Inflammatory macrophage treated with lipopolysaccharide for 4 hours (primary cell): ENCODE data around the gene TXNDC11.
"Not testable (repeated sequence)": the region's sequence is repeated elsewhere in the genome, so short reads cannot be mapped to it uniquely, and the experiment has no call there.

Source experiments
- DNase-seq: peaks from one replicate; pipeline ENCODE4 v3.0.0-alpha.2; 2020

Gene TXNDC11, protein sequence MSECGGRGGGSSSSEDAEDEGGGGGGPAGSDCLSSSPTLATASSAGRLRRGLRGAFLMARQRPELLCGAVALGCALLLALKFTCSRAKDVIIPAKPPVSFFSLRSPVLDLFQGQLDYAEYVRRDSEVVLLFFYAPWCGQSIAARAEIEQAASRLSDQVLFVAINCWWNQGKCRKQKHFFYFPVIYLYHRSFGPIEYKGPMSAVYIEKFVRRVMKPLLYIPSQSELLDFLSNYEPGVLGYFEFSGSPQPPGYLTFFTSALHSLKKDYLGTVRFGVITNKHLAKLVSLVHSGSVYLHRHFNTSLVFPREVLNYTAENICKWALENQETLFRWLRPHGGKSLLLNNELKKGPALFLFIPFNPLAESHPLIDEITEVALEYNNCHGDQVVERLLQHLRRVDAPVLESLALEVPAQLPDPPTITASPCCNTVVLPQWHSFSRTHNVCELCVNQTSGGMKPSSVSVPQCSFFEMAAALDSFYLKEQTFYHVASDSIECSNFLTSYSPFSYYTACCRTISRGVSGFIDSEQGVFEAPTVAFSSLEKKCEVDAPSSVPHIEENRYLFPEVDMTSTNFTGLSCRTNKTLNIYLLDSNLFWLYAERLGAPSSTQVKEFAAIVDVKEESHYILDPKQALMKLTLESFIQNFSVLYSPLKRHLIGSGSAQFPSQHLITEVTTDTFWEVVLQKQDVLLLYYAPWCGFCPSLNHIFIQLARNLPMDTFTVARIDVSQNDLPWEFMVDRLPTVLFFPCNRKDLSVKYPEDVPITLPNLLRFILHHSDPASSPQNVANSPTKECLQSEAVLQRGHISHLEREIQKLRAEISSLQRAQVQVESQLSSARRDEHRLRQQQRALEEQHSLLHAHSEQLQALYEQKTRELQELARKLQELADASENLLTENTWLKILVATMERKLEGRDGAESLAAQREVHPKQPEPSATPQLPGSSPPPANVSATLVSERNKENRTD

DNA sequence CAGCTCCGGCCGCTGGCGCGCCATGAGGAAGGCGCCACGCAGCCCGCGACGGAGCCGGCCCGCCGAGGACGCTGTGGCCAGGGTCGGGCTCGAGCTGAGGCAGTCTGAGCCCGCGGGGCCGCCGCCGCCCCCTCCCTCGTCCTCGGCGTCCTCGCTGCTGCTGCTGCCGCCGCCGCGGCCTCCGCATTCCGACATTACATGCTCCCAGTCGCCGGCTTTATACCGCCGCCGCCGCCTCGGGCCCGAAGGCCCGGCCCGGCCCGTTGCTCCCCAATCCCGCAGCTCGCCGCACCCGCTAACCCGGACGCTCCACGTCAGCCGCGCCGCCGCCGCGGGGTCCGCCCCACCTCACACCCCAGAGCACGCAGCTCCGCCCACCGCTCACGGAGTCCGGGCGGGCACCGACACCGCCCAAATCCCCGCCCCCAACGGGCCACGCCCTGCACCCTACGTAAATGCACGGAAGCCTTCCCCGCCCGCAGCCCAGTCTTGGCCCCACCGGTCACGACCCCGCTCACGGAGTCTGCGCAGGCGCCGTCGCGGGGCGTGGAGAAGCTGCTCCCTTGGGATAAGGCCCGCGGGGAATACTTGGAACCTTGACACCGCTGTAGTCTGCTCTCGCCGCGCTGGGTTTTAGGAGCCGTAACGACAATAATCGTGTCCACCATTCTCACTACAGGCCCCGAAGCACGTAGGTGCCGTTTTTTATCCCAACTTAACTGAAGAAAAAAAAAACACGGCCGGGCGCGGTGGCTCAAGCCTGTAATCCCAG is at the start of gene TXNDC11:
TXNDC11 (minus strand) TSS at position 322 of the 772 bp plus-strand sequence; CDS start at position 195, 127 bp downstream.
- DNase-seq = peak; percentile 99

DNA sequence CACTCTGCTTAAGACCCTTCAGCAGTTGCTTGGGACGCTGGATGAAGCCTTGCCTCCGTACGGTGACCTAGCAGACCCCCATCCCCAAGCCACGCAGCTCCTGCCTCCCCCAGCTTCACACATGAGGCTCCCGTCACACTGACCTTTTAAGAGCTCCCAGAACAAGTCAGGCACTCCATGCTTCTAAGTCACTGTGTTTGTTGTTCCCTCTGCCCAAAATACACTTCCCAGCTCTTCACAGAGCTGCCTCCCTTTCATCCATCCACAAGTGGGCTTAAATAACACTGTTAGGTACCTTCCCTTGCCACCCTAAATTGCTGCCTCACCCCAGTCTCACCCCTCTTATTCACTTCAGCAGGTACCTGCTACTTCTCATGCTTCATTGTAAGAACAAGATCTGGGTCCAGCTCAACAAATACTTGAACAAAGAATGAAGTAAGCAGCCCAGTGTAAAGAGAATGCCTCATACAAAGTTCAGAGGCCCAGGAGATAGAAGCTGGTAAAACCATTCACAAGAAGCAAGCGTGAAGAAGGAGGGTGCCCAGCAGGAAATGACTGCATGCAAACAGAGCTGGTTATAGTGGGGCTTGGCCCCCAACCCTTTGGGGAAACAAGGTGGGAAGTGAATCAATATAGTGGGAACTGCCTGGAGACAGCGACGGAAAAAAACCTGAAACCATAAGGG is 48.6 kb upstream of the TXNDC11 start:
- no peak for DNase-seq

DNA sequence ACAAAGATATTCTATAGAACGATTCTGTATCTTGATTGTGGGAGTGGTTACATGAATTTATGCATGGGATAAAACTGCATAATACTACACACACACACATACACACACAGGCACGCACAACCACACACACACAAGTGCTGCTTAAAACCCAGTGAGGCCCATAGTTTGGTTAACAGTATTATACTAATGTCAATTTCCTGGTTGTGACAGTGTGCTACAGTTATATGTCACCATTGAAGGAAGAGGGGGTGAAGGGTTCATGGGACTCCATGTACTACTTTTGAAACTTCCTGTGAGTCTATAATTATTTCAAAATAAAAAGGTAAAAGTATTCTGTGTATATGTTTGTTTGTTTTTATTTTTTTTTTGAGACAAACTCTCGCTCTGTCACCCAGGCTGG is 46.3 kb upstream of the TXNDC11 start:
- DNase-seq = no peak

DNA sequence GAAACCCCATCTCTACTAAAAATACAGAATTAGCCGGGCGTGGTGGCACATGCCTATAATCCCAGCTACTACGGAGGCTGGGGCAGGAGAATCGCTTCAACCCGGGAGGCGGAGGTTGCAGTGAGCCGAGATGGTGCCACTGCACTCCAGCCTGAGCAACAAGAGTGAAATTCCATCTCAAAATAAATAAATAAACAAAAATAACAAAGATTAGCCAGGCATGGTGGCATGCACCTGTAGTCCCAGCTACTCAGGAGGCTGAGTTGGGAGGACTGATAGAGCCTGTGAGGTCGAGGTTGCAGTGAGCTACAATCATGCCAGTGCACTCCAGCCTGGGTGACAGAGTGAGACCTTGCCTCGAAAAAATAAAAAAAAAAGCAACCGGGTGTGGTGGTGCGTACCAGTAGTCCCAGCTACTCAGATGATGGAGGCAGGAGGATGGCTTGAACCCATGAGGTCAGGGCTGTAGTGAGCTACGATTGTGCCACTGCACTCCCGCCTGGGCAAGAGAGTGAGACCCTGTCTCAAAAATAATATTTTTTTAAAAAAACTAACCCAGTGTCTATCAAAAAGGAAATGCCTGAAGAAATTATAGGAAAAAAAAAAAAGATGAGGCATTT is 42.4 kb upstream of the TXNDC11 start:
- DNase-seq = not testable (repeated sequence)

DNA sequence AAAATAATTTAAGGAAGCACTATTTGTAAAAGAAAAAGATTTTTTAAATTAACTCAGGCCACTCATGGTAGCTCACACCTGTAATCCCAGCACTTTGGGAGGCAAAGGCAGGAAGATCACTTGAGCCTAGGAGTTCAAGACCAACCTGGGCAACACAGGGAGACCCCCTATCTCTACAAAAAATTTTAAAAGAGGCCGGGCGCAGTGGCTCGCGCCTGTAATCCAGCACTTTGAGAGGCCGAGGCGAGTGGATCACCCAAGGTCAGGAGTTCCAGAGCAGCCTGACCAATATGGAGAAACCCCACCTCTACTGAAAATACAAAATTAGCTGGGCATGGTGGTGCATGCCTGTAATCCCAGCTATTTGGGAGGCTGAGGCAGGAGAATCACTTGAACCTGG is 41.7 kb upstream of the TXNDC11 start:
- not testable (repeated sequence) for DNase-seq

DNA sequence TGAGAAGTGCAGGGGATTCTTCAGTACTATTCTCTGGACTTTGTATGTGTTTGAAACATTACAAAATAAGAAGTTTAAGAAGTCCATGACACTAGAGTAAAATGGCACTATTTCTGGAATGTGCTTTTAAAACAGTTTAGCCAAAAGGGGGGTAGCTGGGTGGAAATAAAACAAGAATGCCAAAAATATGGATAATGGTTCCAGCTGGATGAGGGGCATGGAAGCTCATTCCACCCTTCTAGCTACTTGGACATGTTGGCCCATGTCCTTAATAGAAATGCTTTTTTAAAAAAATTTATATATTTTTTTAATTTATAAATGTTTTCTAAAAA is 41.3 kb upstream of the TXNDC11 start:
- DNase-seq = no peak

DNA sequence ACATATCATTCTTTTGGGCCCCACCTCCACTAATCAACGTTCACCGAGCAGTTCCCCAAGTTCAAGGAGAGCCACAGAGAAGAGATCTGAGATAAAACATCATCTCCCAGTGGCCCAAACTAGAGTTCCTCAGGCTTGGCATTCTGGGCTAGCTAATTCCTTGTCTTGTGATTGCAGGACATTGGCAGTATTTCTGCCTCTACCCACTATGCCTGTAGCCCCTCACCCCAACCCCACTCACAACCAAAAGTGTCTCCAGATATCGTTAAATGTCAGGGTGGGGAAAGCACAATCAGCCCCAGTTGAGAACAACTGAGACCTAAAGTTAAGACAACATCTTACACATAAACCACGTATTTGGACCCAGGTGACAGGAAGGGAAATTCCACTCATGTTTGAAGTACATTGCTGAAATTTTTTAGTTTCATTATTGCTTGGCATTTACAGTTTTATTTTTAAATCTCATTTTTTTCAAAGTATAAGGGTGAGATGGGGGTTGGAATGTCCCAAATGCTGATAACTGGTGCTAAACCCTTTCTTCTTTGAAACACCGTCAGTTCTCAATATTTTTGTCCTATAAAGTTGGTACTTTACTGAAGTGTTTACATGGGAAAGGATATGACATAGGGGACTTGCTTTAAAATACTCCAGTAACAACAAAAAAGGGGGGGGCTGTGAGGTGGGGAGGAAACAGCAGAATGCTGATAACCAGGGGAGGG is 40.8 kb upstream of the TXNDC11 start:
- DNase-seq = peak; percentile 77

DNA sequence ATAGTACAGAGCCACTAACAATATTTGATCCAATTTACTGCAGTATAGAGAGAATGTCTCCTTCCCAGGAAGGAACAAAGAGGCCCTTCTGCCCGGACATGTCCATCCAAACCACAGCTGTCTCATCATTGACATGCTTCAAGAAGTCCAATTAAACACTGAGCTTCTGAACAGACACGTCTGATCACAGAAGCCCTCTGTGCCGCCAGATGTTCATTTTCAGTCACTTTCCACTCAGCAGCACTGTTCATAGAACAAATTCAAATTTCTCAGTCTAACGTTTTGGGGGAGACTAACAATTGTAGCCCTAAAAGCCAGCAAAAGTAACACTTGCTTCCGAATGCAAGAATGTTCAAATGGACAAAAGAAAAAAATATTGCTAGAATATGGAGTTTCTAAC is 39.1 kb upstream of the TXNDC11 start:
- no peak for DNase-seq

DNA sequence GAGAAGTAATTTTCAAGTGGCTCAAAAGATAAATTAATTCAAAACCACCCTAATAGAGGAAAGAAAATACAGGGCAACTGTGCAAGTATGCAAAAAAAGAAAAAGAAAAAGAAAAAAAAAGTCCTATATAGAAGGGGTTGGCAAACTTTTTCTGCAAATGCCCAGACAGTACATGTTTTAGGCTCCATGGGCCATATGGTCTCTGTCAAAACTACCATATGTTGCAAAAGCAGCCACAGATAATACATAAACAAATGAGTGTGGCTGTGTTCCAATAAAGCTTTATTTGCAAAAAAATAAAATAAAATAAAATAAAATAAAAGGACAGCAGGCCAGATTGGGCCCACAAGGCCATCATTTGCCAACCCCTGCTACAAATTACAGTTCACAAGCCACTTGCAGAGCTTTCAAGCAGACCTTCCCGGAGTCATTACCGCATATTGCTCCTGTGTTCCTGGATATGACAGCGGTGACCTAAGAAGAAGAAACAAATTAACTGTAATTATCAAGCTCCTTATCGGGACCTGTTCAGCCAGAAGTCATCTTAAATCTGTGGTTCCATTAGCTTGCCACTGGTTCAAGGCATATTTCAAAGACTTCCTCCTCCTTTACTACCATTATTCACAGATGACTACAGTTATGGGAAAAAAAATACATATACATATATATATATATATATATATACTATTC is 38.5 kb upstream of the TXNDC11 start:
- DNase-seq = no peak

DNA sequence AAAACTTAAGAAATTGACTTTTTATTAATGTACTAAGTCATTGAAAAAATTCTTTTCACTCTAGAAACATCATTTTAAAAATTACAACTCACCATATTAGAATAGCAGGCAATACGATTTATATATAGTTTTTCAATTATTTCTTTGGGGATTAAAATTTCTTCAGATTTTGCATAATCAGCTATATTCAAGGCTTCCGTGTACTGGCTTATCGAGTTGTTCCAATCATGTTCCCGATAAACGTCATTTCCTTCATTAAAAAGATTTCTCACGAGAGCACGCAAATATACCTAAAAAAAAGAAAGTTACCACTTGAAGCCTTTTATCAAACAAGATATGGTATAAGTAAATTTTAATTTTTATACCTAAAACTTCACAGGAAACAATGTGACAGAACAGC is 36.4 kb upstream of the TXNDC11 start:
- DNase-seq = no peak

DNA sequence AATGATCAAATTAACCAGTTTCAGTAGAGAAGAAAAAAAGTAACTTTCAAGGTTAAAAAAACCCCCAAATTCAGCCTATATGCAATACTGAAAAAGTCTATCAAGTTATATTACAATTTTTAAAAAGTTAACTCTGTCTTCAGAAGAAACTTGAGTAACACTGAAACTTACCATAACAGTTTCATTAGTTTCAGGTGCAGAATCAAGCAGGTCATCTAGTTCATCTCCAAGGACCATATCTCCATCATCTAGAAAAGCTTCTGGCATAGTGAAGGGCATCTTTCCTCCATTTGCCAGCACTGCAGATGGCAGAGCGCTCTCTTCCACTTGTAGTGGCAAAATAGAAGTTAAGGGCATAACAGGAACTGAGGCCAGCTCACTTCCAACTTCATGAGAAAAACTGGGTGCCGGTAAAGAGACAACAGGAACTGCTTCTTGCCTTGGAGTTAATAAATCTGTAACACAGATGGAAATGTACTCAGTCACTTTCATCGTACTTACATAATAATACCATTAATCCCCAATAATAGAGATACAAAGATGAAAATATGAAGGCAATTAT is 31.5 kb upstream of the TXNDC11 start:
- no peak for DNase-seq

DNA sequence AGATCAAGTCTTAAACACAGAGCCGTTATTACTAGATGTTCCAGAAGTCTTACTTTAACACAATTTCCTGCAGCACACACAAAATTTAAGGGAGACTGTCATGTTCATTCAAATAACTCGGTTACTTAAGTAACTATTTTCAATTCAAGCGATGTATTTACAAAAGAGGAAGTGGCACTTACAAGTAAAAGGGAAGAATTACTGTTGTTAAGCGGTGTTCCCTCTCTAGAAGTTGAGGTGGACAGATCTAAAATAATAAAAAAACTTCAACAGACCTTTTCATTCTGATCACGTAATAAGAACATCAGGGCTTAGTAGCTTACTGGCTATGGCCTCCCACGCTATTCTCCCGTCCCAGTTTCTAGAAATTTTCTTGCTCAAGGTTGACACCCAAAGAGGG is 26.2 kb upstream of the TXNDC11 start:
- peak; percentile 70 for DNase-seq

DNA sequence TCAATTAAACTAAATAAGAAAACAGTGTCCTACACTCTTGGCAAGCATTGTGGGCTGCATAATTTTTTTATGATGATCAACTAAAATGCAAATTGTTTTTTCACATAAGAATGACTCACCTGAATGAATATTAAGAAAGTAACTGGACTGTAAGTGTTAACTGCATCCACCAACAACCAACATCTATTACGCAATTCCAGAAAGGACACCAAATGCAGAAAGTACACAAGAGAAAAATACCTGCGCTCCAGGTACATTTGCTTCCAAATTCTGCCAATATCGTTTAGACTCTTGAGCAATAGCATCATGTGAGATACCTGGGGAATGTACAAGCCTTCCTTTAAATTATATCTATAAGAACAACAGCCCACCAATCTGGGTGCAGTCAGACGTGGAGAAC is 19.8 kb upstream of the TXNDC11 start:
- DNase-seq = no peak

DNA sequence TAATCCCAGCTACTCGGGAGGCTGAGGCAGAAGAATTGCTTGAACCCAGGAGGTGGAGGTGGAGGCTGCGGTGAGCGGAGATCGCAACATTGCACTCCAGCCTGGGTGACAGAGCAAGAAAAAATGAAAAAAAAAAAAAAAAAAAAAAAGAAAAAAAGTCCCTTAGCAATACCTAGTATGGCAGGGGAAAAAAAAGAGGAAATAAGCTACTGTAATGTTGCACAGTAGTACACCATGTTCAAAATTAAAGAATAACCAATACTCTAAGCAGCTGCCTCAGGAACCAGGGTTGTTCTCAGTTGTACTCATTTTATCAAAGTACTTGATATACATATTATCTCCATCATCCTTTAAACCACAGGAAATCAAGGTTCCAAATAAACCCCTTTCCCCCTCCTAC is 17.3 kb upstream of the TXNDC11 start:
- peak; percentile 61 for DNase-seq

DNA sequence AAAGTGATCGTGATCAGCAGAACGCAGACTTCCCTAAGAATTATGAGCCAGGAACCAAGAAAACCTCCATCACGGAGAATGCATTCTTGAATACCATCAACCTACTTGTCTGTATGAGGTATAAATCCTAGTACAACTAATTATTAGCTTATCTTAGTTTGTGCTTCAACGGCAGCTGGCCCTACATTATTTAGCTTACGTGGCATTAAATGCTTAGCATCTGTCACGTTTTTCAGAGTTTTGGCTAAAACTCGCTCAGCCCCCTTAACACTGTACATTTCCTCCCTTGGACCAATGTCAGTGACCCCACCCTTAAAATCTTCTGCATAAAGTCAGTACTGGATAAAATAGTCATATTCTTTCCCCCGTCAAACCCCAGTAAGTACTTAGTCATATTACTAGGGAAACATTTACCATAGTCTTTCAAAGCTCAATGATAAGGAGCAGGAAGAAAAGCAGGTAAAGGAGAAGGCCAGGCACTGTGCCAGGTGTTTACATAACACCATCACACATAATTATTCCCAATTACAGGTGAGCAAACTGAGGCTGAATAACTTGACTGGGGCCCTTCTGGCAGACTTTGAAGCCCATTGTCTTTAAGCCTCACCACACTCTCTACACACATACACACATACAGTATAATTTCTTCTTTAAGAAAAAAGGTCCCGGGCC is 16.6 kb upstream of the TXNDC11 start:
- DNase-seq = no peak

DNA sequence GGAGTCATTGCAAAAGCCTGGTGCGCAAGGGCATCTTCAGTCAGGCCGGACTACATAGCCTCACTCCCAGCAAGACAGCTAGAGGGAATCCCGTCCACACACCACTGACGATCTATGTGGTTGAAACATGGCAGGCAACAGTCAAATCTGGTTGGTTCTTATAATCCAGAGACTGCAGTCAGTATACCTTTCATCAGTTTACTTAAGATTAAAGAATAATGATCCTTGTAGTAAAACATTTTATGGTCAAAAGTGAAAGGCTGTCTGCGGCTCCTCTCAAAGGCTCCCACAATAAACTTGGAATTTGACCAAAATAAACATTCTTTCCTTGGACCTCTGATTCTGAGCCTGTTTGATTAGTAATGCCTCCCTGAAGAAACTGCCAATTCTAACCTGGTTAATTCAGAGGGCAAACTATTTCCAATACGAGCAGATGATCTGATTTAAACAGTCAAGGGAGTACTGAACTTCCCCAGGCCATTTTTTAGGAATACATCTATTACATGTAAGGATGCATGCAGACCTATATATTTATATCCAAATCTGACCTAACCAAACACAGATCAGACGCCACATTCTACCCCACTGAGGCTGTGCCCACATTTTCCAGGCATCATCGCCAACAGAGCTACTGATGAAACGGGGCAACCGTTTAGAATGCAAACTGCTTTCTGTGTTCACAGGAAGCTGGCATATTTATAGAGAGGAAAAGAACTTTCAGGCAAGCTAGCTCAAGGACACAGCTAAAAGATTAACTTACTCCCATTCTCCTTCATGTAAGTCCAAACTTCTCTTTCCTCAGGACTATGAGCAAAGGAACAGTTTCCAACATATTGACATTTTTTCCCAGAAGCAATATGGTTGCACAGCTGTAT is 15.3 kb upstream of the TXNDC11 start:
- no peak for DNase-seq

DNA sequence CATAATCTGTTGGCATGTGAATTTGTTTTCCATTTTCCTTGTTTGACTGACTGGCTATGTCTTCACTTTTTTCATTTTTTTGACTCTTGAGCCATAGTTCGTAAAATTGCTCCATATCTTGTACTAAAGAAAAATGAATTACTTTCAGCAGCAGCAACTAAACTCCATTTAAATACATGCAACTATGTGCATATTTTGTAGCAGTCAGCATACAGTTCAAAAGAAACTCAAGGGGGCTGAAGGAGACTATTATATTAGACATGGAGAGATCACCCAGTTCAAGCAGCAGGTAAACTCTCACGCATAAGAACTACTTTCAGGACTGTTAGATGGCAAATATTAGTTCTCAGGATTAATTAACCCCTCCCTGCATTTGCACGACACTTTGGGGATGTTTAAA is 13.6 kb upstream of the TXNDC11 start:
- DNase-seq = no peak

DNA sequence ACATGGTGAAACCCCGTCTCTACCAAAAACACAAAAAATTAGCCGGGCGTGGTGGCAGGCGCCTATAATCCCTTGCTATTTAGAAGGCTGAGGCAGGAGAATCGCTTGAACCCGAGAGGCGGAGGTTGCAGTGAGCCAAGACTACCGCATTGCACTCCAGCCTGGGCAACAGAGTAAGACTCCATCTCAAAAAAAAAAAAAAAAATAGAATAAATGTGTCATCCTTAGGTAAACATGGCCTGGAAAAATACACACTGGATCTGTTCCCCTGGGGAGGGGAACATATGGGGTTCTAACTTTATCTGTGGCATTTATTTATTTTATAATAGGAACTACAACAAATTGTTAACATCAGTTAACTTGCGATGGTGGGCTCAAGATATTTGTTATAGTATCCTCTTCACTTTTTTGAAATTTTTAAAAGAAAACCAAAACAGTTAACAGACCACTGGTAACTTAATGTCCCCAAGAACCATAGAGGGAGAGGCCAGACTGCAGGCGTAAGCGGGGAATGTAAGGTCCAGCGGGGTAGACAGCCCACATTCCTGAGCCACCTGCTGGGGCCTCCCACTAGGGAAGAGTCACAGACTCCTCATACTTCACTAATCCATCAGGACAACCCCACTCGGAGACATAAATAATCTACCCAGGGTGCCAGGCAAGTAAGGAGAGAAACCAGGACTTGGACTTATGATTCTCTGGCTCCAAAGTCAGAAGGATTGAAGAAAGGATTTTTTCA is 12.5 kb upstream of the TXNDC11 start:
- DNase-seq = no peak
